Activated CD4-positive, CD25-positive, alpha-beta regulatory T cell treated with anti-CD3 and anti-CD28 coated beads, Interleukin-2, amount 50 U/mL, for 72 hours (primary cell): Measurements from ENCODE around the gene HMCN1.
"Not testable (repeated sequence)": the region's sequence is repeated elsewhere in the genome, so short reads cannot be mapped to it uniquely, and the experiment has no call there.

Source experiments
- DNase-seq: peaks from one replicate; pipeline ENCODE4 v3.0.0; 2021

HMCN1 gene

GRCh38 chr1:186102547-186103148, 368.5 kb downstream of the HMCN1 start:
- no peak for DNase-seq

GRCh38 chr1:186104459-186104858, 370.3 kb downstream of the HMCN1 start:
- DNase-seq: no peak

GRCh38 chr1:186112280-186112679, 378.1 kb downstream of the HMCN1 start:
- no peak for DNase-seq

- no peak for DNase-seq
Measured at GRCh38 chr1:186113461-186113860, 379.3 kb downstream of the HMCN1 start.

GRCh38 chr1:186118724-186119123, 384.5 kb downstream of the HMCN1 start:
- DNase-seq: no peak

GRCh38 chr1:186122837-186123236, 388.6 kb downstream of the HMCN1 start:
- no peak for DNase-seq

GRCh38 chr1:186125035-186125434, 390.8 kb downstream of the HMCN1 start:
- DNase-seq: no peak

GRCh38 chr1:186125511-186125910, 391.3 kb downstream of the HMCN1 start:
- no peak for DNase-seq

- DNase-seq: no peak
Measured at GRCh38 chr1:186129758-186130157, 395.6 kb downstream of the HMCN1 start.

GRCh38 chr1:186139115-186139514, 404.9 kb downstream of the HMCN1 start:
- no peak for DNase-seq

GRCh38 chr1:186139701-186140100, 405.5 kb downstream of the HMCN1 start:
- DNase-seq: no peak

- no peak for DNase-seq
Measured at GRCh38 chr1:186142159-186142558, 408.0 kb downstream of the HMCN1 start.

- DNase-seq: no peak
Measured at GRCh38 chr1:186142916-186143315, 408.7 kb downstream of the HMCN1 start.

- no peak for DNase-seq
Measured at GRCh38 chr1:186143481-186143880, 409.3 kb downstream of the HMCN1 start.

GRCh38 chr1:186144505-186144904, 410.3 kb downstream of the HMCN1 start:
- no peak for DNase-seq

- DNase-seq: no peak
Measured at GRCh38 chr1:186146974-186147373, 412.8 kb downstream of the HMCN1 start.

GRCh38 chr1:186149591-186149990, 415.4 kb downstream of the HMCN1 start:
- no peak for DNase-seq

GRCh38 chr1:186152227-186152619, 418.0 kb downstream of the HMCN1 start:
- no peak for DNase-seq

GRCh38 chr1:186152620-186153239, 418.5 kb downstream of the HMCN1 start:
- DNase-seq: no peak

- no peak for DNase-seq
Measured at GRCh38 chr1:186154651-186155050, 420.5 kb downstream of the HMCN1 start.

GRCh38 chr1:186155594-186155993, 421.4 kb downstream of the HMCN1 start:
- DNase-seq: no peak

- DNase-seq: not testable (repeated sequence)
Measured at GRCh38 chr1:186162895-186163294, 428.7 kb downstream of the HMCN1 start.

GRCh38 chr1:186164773-186165172, 430.6 kb downstream of the HMCN1 start:
- no peak for DNase-seq

GRCh38 chr1:186165303-186165702, 431.1 kb downstream of the HMCN1 start:
- DNase-seq: no peak

- DNase-seq: no peak
Measured at GRCh38 chr1:186167096-186167668, 433.0 kb downstream of the HMCN1 start.
